HG03060 (cell line): ENCODE results near the gene ORM1.
A peak's percentile ranks its signal among the peaks of the same experiment; 100 is the strongest.

Experiments used
- ATAC-seq: cut with Tn5 transposase; IDR thresholded peaks from one replicate; pipeline ENCODE4 v1.9.1; 2021; ENCODE audit warnings: low read depth, moderate number of reproducible peaks; ENCODE audit not compliant: unreplicated experiment

Gene ORM1

DNA sequence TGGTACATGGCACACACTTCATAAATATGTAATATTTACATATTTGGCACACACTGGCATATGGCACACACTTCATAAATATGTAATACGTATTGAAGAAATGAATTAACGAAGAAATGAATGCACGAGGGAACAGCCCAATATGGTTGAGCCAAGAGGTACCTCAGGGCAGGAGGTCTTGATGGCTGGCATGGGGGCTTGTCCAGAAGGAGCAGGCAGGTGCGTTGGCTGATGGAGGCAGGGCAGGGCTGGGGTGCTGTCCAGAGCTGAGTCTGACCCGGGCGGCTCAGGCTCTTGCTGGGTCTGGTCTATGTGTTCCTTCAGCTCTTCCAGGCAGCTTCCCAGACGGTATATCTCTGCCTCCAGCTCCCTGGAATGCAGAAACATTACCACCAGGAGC lies 38.6 kb downstream of the ORM1 start:
- no peak for ATAC-seq

GRCh38 chr9:114362394-114362793 lies 39.5 kb downstream of the ORM1 start:
- no peak for ATAC-seq

DNA sequence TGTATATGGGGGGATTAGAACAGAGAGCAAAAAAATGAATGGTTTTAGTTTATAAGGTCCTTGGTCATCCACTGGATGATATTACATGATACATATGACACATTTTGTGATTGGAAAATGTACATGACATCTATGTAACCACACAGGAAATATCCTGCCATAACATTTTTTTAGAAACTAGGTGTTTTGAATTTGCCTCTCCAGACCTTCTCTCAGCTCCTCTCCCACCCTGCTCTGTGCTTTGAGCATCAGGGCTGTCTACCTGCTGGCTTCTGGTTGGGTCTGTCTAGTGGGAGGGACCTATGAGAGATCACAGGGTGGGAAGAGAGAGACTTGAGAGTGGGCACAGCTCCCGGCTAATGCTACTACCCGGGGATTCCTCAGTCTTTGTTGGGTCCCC lies 40.5 kb downstream of the ORM1 start:
- ATAC-seq: no peak

DNA sequence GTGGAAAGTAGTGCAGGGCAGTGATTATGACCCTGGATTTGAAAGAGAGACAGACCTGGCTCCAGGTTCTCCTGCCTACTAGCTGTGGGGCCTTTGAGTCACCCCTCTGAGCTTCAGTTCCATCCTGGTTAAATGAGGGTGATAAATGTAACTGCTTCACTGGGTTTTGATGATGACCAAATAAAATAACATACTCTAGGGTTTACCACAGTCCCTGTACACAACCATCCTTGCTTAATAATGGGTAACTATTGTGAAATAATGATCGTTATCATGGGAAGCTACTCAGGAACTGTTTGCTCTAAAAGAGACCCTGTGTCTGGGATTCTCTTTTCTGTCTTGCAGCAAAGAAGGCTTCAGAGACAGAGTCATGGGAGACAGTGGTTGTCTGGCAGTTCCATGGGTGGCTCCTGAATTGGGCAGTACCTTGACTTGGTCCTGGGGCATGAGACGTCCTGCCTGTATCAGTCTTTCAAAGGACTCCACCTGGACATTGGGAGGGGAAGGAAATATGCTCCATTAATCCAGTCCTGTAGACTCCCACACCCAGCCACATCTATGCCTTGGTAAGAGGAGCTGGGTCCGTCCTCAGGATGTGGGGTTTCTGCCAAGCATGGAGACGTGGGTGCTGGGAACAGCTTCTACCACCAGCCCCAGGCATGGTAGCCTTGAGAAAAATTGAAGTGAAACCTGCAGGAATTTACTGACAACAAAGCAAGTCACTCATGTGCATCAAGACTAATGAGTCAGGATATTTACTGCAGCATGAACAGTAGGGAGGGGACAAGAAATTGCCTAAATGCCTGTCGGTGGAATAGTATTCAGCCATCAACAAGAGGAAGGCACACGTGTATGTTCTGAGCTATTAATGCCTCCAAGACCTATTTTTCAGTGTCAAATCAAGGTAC lies 41.5 kb downstream of the ORM1 start:
- no peak for ATAC-seq

- ATAC-seq: no peak
These were observed 42.3 kb downstream of the ORM1 start for GRCh38 chr9:114365194-114365593.

GRCh38 chr9:114366334-114367128 lies 43.6 kb downstream of the ORM1 start:
- peak; percentile 43 for ATAC-seq

DNA sequence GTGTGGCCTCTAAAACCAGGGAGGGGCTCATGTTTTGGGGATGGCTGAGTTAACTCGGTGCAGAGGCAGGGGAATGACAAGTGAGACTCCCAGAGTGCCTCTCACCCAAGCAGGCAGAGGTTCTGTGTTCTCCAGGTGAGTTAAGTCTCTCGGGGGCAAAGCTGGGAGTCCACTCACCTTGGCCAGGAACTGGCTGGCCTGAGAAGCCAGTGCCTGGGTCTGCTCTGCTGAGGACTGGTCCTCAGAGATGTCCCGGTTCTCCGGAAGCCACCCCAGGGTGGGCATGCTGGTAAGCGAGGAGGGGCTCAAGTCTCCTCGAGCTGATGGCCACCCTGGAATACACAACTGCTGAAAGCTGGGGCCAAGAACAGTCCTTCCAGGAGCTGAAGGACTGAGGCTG lies 44.5 kb downstream of the ORM1 start:
- no peak for ATAC-seq

DNA sequence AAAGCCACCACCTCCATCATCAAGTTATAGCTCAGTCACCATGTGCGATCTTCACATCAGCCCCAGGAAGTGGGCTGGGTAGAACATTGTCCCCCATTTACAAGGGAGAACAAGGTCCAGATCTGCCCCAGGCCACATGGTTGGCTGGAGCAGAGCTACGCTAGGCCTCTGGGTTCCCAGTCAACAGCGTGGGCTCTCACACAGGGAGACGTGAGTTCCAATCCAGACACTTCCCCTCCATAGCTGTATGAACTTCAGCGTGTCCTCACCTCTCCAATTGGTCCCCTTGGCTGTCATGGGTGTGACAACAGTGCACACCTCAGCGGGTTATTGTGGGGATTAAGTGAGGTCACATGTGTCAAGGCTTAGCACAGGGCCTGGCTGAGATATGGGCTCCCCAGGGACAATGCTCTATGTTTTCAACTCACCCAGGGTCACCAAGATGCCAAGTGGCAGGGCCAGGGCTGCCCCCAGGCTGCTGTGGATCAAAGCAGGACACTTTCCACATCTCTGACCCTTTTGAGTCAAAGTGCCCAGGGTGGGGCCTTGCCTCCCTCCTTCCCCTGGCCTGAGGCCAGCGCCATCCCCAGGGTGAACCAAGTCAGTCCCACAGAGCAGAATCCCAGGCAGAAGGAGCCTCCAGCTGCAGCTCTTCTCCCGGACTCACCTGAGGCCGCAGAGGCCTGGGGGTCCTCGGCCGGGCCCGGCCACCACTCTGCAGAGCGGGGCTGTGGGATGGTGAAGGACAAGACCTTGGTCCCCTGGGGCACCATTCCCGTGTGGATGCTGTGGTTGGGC lies 45.1 kb downstream of the ORM1 start:
- no peak for ATAC-seq

DNA sequence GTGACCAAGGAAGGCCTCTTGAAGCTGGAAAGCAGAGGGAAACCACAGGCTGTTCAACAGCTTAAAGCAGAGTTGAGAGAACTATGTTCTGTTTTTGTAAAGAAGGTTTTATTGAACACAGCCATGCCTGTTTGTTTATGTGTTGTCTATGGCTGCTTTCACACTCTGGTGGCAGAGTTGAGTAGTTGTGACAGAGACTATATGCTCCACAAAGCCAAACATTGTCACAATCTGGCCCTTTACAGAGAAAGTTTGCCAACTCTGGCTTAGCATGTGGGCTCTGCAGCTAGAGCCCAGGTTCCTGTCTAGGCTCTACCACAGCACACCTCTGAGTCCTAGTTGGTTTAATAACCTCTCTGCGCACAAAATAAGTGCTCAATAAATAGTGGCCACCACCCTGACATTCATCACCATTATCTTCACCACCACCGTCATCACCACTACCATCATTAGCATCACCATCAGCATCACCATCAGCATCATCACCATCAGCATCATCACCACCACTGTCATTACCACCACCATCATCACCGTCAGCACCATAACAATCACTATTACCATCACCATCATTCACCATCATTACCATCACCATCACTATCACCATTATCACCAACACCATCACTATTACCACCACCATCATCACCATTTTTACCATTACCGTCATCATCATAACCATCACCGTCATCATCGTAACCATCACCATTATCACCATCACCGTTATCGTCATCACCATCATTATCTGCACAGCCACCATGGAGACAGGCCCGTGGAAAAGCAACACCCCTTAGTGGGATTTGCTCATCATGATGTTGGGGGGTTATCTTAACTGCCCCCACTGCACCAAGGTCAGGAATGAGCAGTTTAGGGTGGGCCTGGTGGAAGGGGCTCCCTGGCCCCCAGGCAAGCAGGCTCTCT lies 46.6 kb downstream of the ORM1 start:
- ATAC-seq: no peak

GRCh38 chr9:114370251-114370967 lies 47.5 kb downstream of the ORM1 start:
- no peak for ATAC-seq

DNA sequence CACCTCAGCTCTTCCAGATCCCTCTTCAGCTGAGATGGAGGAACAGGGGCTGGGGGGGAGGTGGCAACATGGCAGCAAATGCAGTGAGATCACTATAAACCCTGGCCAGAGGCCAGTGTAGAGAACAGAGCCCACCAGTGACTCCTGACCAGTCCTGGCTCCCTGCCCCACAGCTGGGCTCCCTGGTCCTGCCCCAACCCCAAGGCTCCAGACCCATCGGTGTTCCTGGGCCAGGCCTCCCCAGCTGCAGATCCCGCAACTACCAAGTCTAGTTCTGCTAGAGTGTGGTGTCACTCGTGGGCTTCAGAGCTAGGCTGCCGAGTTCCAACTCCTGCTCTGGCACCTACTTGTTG lies 48.0 kb downstream of the ORM1 start:
- ATAC-seq: no peak

DNA sequence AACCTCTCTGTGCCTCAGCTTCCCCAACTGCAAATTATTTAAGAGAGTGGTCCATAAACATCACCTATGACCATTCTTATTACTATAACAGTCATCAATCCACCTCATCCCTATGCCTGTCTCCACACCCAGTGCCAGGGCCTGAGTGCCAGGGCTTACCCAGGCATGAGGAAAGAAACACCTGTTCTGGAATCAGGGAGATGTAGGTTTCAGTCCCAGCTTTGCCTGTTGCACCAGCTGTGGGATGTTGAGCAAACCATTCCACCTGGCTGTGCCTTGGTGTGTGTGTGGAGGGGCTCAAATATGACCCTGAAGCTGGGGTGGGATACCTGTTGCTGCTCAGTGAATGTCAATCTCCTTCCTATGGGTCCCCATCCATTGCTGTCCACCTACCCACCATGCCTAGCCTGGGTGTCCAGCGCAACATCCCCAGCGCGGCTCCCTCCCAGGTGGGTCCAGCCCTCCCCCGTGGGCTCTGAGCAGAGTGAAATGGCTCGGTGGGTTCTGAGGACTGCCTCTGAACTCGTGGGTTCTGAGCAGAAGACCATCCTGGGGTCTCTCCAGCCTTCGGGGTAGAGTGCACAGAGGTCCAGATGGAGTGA lies 48.5 kb downstream of the ORM1 start:
- ATAC-seq: no peak

- no peak for ATAC-seq
These were observed 49.3 kb downstream of the ORM1 start for GRCh38 chr9:114371973-114372917.

DNA sequence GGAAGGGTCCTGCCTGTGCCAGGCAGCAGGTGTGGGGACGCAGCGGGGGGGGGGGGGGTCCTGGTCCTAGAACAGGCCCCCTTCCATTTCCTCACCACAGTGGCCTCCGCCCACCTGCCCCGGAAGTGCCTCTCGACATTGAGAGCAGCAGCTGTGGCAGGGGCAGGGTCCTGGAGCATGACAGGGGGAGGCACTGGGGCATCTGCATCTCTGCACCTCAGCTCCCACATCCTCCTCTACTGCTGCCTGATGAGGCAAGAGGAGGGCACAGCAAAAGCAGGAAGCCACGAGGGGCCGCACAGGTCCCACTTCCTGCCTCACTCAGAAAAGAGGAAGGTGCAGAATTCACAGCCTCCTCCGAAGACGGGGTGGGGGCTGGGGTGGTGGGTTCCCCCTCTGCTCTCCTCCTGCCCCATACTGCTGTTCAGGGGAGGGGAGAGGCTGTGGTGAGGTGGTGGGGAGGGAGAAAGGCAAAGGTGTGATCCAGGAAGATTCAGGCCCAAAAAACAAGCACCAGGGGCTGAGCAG lies 50.1 kb downstream of the ORM1 start:
- ATAC-seq: peak; percentile 68

DNA sequence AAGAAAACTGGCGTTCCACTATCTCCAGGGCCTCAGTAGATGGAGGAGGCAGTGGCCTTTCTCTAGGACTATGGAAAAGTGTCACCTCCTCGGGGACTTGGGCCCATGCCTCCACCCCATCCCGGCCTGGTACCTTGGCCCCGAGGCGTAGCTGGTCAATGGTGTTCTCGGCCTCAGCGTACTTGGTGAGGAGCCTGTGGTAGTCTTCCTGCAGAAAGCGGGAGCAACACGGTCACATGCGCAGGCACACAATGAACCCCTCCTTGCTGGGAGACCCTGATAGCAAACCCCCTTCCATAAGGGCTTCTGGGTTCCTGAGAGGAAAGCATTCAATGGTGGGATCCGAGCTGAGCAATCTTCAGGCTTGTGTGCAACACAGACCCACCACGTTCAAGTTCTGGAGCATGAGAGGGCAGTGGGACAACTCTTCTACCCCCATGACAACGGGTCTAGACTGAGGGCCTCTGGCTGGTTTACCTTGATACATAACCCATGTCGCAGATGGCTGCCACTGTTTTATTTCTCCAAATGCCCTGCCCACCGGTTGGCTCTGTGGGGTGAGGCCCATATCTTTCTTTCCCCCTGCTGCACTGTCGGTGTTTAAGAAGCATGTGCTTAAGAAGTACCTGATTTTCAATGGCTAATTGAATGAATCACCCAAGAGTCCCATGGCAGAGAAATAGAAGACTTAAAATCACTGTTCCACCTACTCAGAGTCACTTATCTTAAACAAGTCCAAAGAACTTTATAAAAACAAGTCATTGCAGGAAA lies 51.2 kb downstream of the ORM1 start:
- ATAC-seq: no peak

- ATAC-seq: no peak
These were observed 52.0 kb downstream of the ORM1 start for GRCh38 chr9:114374936-114375335.
